CD4-positive, CD25-positive, alpha-beta regulatory T cell (primary cell): ENCODE measurements around the gene PRRG4. TPM values are rescaled to one million over a fixed set of nuclear protein-coding genes. Genes with fewer than 3 reads are reported as not detected.

Experiments
- ATAC-seq, 2 donors: fragments of 150-1000 bp; cut with Tn5 transposase; one replicate each; pipeline ENCODE4 v1.10.0; 2021; ENCODE audit warnings: low read depth in 2 of 2, moderate number of reproducible peaks in 2 of 2, moderate library complexity in 1 of 2
- DNase-seq, 3 donors: peaks; one replicate each; pipeline versions ENCODE4 v3.0.0 to v3.0.0-alpha.2; 2012 to 2022; ENCODE audit warnings: mixed read lengths in 1 of 3
- H3K27ac ChIP-seq: one replicate; pipeline ENCODE4 v1.7.0; 2013; ENCODE audit warnings: mild to moderate bottlenecking, low read length; ENCODE audit not compliant: insufficient read depth, poor library complexity, severe bottlenecking
- H3K27me3 ChIP-seq: one replicate; pipeline ENCODE4 v1.7.0; 2013; ENCODE audit warnings: low read length; ENCODE audit not compliant: control insufficient read depth, insufficient read depth
- H3K36me3 ChIP-seq: one replicate; pipeline ENCODE4 v1.7.0; 2013; ENCODE audit warnings: mild to moderate bottlenecking, low read length, moderate library complexity; ENCODE audit not compliant: control insufficient read depth, insufficient read depth
- H3K4me1 ChIP-seq: 2 replicates; pipeline ENCODE4 v1.7.0; 2013; ENCODE audit warnings: mild to moderate bottlenecking, low read length; ENCODE audit not compliant: insufficient read depth, control insufficient read depth, poor library complexity, severe bottlenecking
- H3K4me3 ChIP-seq: one replicate; pipeline ENCODE4 v1.7.0; 2013; ENCODE audit warnings: low read depth, mild to moderate bottlenecking, low read length, moderate library complexity
- H3K9me3 ChIP-seq, 2 experiments: 1 replicate in 1 of 2; 2 replicates in 1 of 2; pipeline ENCODE4 v1.7.0; 2013; ENCODE audit warnings: low read length in 2 of 2, mild to moderate bottlenecking in 1 of 2, moderate library complexity in 1 of 2; ENCODE audit not compliant: control insufficient read depth in 2 of 2
- H3K27ac Mint-ChIP-seq, 3 donors: one replicate each; pipeline ENCODE4 v1.8.0; 2020 to 2022; ENCODE audit warnings: mild to moderate bottlenecking in 3 of 3, mixed read lengths in 3 of 3, moderate library complexity in 2 of 3
- H3K27me3 Mint-ChIP-seq: one replicate; pipeline ENCODE4 v1.8.0; 2022; ENCODE audit warnings: mild to moderate bottlenecking, mixed read lengths
- H3K36me3 Mint-ChIP-seq: one replicate; pipeline ENCODE4 v1.8.0; 2020; ENCODE audit warnings: mixed read lengths
- H3K4me1 Mint-ChIP-seq, 4 donors: one replicate each; pipeline ENCODE4 v1.8.0; 2020 to 2022; ENCODE audit warnings: mixed read lengths in 4 of 4, mild to moderate bottlenecking in 1 of 4
- H3K4me3 Mint-ChIP-seq, 4 donors: one replicate each; pipeline ENCODE4 v1.8.0; 2020 to 2022; ENCODE audit warnings: mild to moderate bottlenecking in 4 of 4, mixed read lengths in 4 of 4, moderate library complexity in 3 of 4
- H3K9me3 Mint-ChIP-seq, 7 donors: one replicate each; pipeline ENCODE4 v1.8.0; 2020 to 2022; ENCODE audit warnings: mixed read lengths in 7 of 7, mild to moderate bottlenecking in 3 of 7, moderate library complexity in 2 of 7
- polyA plus RNA-seq, 4 donors: library from polyadenylated mRNA; unstranded; fragments of 300-500 nt; fragmentation: Illumina TruSeq; gene quantifications; one replicate each; pipeline ENCODE4 v1.2.3, GENCODE V29; 2021
- total RNA-seq: library from RNA; stranded (reverse); gene quantifications from one replicate; pipeline ENCODE4 v1.2.3, GENCODE V29; 2022

Gene PRRG4
- total and polyA plus RNA-seq, 5 donors from 2014 or later = 0.02 to 0.07 TPM; not detected in 3

DNA sequence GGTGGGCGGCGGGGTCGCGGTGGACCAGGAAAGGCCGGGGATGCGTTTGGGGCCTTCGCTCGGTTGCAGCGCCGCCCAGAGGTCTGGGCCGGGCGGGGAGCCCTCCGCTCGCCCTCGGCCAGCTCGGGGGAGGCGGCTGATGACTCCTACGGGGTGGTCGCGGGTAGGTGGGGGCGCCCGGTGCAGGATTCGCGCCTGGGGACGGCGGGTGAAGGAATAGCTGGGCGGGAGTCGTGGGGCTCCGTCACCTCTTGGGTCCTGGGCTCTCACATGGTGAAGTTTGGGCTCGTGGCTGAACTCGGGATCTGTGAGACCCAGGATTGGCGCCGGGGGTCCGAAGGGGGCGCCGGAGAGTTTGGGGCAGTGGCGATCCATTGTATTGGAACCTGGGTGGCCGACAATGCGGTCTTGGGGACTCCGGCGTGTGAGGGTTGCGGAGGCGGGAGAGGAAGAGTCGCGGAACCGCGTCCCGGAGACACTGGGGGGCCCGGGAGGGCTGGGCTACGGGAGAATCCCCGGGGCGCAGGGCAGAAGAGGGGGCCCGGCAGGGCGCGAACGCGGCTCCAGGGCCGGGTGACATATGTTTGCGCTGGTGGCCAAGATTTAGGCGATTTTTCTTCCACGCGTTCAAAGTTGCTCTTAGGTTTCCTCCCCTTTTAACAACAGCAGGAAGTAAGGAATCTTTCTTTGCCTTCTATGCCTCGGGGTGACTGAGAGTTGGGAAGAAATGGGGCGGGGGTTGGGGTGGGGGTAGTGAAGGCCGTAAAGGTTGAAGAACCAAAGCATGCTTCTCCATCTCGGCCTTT is 63.8 kb downstream of the PRRG4 start:
- DNase-seq = peak in 2 of 3 donors; percentile 48 to 49
- Mint-ChIP-seq H3K36me3 (no peaks in the 10 kb centered on the region), H3K4me3 (peak overlapping the region; percentile 92 to 96 (median 94)), H3K27ac (peak overlapping the region; percentile 86 to 91 (median 90)), H3K4me1 (peaks cover 23 to 36% (median 29%) of the 10 kb centered on the region in 4 donors), H3K27me3 (peaks cover 4% of the 10 kb centered on the region), H3K9me3 (no peaks in the 10 kb centered on the region)
- Histone ChIP-seq H3K4me1 (peaks cover 19% of the 10 kb centered on the region), H3K27me3 (no peaks in the 10 kb centered on the region), H3K36me3 (no peaks in the 10 kb centered on the region), H3K27ac (peak overlapping the region; percentile 57), H3K4me3 (peak overlapping the region; percentile 79), H3K9me3 (no peaks in the 10 kb centered on the region)
- ATAC-seq = peak; percentile 50

DNA sequence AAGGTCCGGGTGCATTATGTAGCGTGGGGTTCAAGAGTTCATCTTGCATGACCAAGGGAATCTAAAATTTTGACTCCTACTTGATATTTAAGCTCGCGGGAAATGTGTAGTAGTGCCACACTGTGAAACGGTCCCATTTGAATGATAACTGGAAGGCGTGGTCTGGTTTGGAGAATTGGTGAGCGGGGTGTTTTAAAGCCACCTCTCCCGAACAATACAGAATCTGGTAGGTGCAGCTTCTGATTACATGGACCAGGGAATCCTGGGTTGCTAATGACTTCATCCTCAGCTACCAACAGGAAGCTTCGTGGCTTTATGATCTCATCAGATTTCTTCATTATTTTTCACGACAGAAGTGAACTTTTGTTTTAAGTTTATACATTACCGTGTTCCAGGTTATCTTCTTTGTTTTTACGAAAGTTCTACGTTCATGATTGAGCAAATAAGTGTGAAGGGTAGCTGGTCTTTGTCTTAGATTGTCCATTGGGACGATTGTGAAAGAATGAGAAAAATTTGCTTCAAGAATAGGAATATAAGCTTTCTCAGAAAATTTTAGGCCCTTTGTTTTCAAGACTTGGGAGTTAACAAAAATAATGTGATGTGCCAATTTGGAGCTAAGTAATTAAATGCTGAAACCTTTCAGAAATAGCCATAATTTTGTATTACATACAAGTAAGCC is 64.6 kb downstream of the PRRG4 start:
- H3K4me3 ChIP-seq = peak overlapping the region; percentile 79
- peak in 2 of 3 donors; percentile 16 to 46 for DNase-seq
- no peaks in the 10 kb centered on the region for H3K36me3 ChIP-seq
- no peaks in the 10 kb centered on the region for H3K27me3 ChIP-seq
- H3K9me3 ChIP-seq = no peaks in the 10 kb centered on the region
- H3K27me3 Mint-ChIP-seq = no peaks in the 10 kb centered on the region
- H3K27ac Mint-ChIP-seq = peak overlapping the region; percentile 86 to 91 (median 90)
- peak overlapping the region; percentile 92 to 96 (median 94) for H3K4me3 Mint-ChIP-seq
- no peaks in the 10 kb centered on the region for H3K9me3 Mint-ChIP-seq
- H3K4me1 Mint-ChIP-seq = peaks cover 27 to 41% (median 30%) of the 10 kb centered on the region in 4 donors
- H3K4me1 ChIP-seq = peaks cover 19% of the 10 kb centered on the region
- ATAC-seq = no peak
- peak overlapping the region; percentile 57 for H3K27ac ChIP-seq
- no peaks in the 10 kb centered on the region for H3K36me3 Mint-ChIP-seq

DNA sequence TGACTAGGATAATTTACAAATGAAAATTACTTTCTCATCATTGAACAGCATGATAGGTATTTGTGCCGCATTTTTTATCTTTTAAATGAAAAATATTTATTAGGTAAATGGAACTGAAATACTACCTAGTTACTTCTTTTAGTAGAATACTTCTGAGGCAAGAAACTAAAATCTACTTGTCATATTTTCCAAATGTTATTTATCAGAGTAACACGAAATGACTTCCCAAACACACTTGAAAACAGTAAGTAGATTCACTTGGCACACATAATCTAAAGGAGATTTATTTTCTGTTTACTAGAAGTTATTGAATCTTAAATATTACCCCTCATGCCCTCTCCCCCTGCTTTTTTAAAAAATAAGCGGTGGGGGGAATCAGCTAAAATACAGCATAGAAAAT is 65.2 kb downstream of the PRRG4 start:
- Histone ChIP-seq H3K4me1 (peaks cover 19% of the 10 kb centered on the region), H3K9me3 (no peaks in the 10 kb centered on the region), H3K4me3 (no peak overlapping the region), H3K36me3 (no peaks in the 10 kb centered on the region), H3K27me3 (no peaks in the 10 kb centered on the region), H3K27ac (no peak overlapping the region)
- H3K27me3 Mint-ChIP-seq = no peaks in the 10 kb centered on the region
- no peak overlapping the region for H3K27ac Mint-ChIP-seq
- DNase-seq (no peak), ATAC-seq (no peak)
- H3K4me1 Mint-ChIP-seq = peaks cover 27 to 47% (median 33%) of the 10 kb centered on the region in 4 donors
- H3K9me3 Mint-ChIP-seq = no peaks in the 10 kb centered on the region
- H3K36me3 Mint-ChIP-seq = no peaks in the 10 kb centered on the region
- peak overlapping the region in 3 of 4 donors; percentile 50 to 96 (median 93) for H3K4me3 Mint-ChIP-seq

DNA sequence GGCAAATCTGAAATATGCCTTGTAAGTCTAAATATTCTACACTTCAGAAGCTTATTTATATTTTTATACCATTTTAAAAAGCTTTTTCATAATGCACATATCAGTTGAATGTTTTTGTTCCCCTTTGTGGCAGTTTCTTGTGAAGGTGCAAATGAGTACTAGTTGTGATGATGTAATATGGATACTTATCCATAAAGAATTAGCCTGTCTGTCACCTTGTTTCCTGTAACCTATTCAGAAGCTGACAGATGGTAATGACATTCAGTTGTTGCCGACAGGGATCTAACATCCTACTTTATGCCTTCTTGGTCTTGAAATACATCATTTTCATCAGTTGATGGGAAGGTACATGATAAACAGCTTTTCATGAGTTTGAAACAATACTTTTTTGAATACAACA is 65.7 kb downstream of the PRRG4 start:
- no peak overlapping the region for H3K27ac ChIP-seq
- H3K9me3 Mint-ChIP-seq = no peaks in the 10 kb centered on the region
- H3K27ac Mint-ChIP-seq = peak overlapping the region in 1 of 3 donors; percentile 49

DNA sequence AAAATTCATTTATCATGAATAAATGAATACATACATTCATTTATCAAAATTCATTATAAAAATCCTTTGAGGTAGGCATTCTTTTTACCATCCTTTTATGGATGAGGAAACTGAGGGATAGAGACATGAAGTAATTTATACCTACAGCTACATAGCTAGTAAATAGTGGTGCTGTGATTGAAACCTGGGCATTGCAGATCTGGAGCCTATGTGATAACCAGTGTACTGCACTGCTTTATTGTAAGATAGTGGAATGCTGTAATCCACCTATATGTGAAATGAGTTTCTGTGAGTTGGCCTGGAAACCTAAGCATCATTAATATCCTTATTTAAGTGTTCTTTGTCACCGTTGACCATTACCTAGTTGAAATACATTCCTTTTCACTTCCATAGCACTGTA is 67.4 kb downstream of the PRRG4 start:
- no peak for DNase-seq
- Mint-ChIP-seq H3K27me3 (no peaks in the 10 kb centered on the region), H3K27ac (no peak overlapping the region), H3K9me3 (no peaks in the 10 kb centered on the region), H3K36me3 (peaks cover 3% of the 10 kb centered on the region), H3K4me3 (peak overlapping the region in 1 of 4 donors; percentile 39), H3K4me1 (peaks cover 22 to 53% (median 35%) of the 10 kb centered on the region in 4 donors)
- no peak overlapping the region for H3K27ac ChIP-seq
- H3K9me3 ChIP-seq = no peaks in the 10 kb centered on the region
- peaks cover 15% of the 10 kb centered on the region for H3K4me1 ChIP-seq
- no peak overlapping the region for H3K4me3 ChIP-seq
- no peaks in the 10 kb centered on the region for H3K36me3 ChIP-seq
- no peak for ATAC-seq
- H3K27me3 ChIP-seq = no peaks in the 10 kb centered on the region

More for the DNA sequence above, 65.7 kb downstream of the PRRG4 start:
- Histone ChIP-seq H3K27me3 (no peaks in the 10 kb centered on the region), H3K4me3 (no peak overlapping the region), H3K4me1 (peaks cover 19% of the 10 kb centered on the region), H3K9me3 (no peaks in the 10 kb centered on the region), H3K36me3 (no peaks in the 10 kb centered on the region)
- peak overlapping the region in 3 of 4 donors; percentile 50 to 68 (median 55) for H3K4me3 Mint-ChIP-seq
- H3K36me3 Mint-ChIP-seq = no peaks in the 10 kb centered on the region
- peaks cover 27 to 49% (median 34%) of the 10 kb centered on the region in 4 donors for H3K4me1 Mint-ChIP-seq
- DNase-seq (no peak), ATAC-seq (no peak)
- H3K27me3 Mint-ChIP-seq = no peaks in the 10 kb centered on the region

DNA sequence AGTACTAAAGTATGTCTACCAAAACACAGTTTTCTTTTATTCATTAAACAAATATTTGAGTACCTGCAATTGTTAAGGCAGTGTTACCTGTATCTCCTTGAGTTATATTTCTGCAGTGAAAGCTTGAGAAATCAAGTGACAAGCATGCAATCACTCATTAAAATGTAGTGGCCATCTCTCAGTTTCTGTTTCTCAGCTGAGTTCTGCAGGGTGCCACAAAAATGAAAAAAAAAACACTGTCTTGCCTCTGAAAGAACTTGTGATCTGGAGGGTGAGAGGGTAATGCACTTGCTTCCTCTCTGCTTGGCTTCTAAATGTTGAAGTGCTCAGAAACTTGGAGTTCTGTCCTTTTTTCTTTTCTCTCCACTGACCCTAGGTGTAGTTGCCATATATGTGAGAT is 69.7 kb downstream of the PRRG4 start:
- DNase-seq (peak in 1 of 3 donors; percentile 34), ATAC-seq (no peak)
- no peak overlapping the region for H3K4me3 ChIP-seq
- peaks cover 23 to 53% (median 38%) of the 10 kb centered on the region in 4 donors for H3K4me1 Mint-ChIP-seq
- no peak overlapping the region for H3K27ac Mint-ChIP-seq
- H3K36me3 ChIP-seq = no peaks in the 10 kb centered on the region
- no peaks in the 10 kb centered on the region for H3K27me3 Mint-ChIP-seq
- peaks cover 0 to 2% (median 0%) of the 10 kb centered on the region in 7 donors for H3K9me3 Mint-ChIP-seq
- no peaks in the 10 kb centered on the region for H3K27me3 ChIP-seq
- peak overlapping the region in 1 of 4 donors; percentile 2 for H3K4me3 Mint-ChIP-seq
- no peak overlapping the region for H3K27ac ChIP-seq
- peaks cover 7% of the 10 kb centered on the region for H3K36me3 Mint-ChIP-seq
- no peaks in the 10 kb centered on the region for H3K9me3 ChIP-seq
- H3K4me1 ChIP-seq = peaks cover 4% of the 10 kb centered on the region

DNA sequence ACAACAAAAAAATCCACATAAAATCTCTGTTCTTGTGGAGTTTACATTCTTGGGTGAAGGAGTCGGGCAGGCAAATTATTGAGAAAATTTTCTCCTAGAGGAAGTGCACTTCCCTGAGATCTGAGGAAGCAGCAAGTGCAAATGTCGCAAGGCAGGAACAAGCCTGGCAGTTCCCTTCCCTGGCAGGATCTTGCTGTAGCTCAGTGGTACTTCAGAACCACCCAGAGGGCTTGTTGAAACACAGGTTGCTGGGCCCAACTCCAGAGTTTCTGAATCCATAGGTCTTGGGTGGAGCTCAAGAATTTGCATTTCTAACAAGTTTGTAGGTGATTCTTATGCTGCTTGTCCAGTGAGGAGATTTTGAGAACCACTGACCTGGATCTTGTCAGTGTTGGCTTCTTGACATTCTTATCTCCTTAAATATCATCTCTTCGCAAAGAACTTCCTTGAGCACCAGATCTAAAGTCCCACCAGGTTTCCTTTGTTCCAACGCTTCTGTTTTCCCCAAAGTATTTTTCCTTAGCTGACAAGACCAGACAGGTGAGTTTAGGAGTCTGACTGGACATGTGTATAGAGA is 72.5 kb downstream of the PRRG4 start:
- DNase-seq (no peak), ATAC-seq (no peak)
- H3K4me1 Mint-ChIP-seq = peaks cover 9 to 44% (median 37%) of the 10 kb centered on the region in 4 donors
- no peak overlapping the region for H3K4me3 ChIP-seq
- H3K36me3 Mint-ChIP-seq = peaks cover 10% of the 10 kb centered on the region
- no peak overlapping the region for H3K27ac ChIP-seq
- peaks cover 0 to 2% (median 0%) of the 10 kb centered on the region in 7 donors for H3K9me3 Mint-ChIP-seq
- no peaks in the 10 kb centered on the region for H3K4me1 ChIP-seq
- H3K27ac Mint-ChIP-seq = no peak overlapping the region
- H3K4me3 Mint-ChIP-seq = no peak overlapping the region
- no peaks in the 10 kb centered on the region for H3K9me3 ChIP-seq
- H3K36me3 ChIP-seq = no peaks in the 10 kb centered on the region
- no peaks in the 10 kb centered on the region for H3K27me3 ChIP-seq
- H3K27me3 Mint-ChIP-seq = no peaks in the 10 kb centered on the region
